HG03571 (cell line): Measurements from ENCODE around the gene BTG1.

Experiments
- ATAC-seq: cut with Tn5 transposase; IDR thresholded peaks from one replicate; pipeline ENCODE4 v1.9.1; 2021; ENCODE audit not compliant: unreplicated experiment

The BTG1 gene

GRCh38 chr12:92134638-92135274 is 10.9 kb downstream of the BTG1 start:
- no peak for ATAC-seq

- ATAC-seq, result peak; percentile 44
Measured at GRCh38 chr12:92133795-92134637, 11.6 kb downstream of the BTG1 start.

GRCh38 chr12:92133171-92133570 is 12.5 kb downstream of the BTG1 start:
- no peak for ATAC-seq

- ATAC-seq, result no peak
Measured at GRCh38 chr12:92132288-92132687, 13.4 kb downstream of the BTG1 start.

- no peak for ATAC-seq
Measured at GRCh38 chr12:92130999-92131398, 14.6 kb downstream of the BTG1 start.

GRCh38 chr12:92129609-92130008 is 16.0 kb downstream of the BTG1 start:
- ATAC-seq, result no peak

GRCh38 chr12:92128612-92129011 is 17.0 kb downstream of the BTG1 start:
- ATAC-seq, result no peak

GRCh38 chr12:92124689-92125029 is 21.0 kb downstream of the BTG1 start:
- ATAC-seq, result no peak

- no peak for ATAC-seq
Measured at GRCh38 chr12:92123780-92124688, 21.6 kb downstream of the BTG1 start.

GRCh38 chr12:92122941-92123779 is 22.5 kb downstream of the BTG1 start:
- no peak for ATAC-seq

- no peak for ATAC-seq
Measured at GRCh38 chr12:92121826-92122225, 23.8 kb downstream of the BTG1 start.

- no peak for ATAC-seq
Measured at GRCh38 chr12:92118826-92119536, 26.7 kb downstream of the BTG1 start.

- no peak for ATAC-seq
Measured at GRCh38 chr12:92114834-92115233, 30.8 kb downstream of the BTG1 start.

GRCh38 chr12:92111256-92111655 is 34.4 kb downstream of the BTG1 start:
- ATAC-seq, result peak; percentile 70

- ATAC-seq, result no peak
Measured at GRCh38 chr12:92110083-92110640, 35.5 kb downstream of the BTG1 start.

- ATAC-seq, result no peak
Measured at GRCh38 chr12:92109613-92110012, 36.0 kb downstream of the BTG1 start.

GRCh38 chr12:92108651-92109050 is 37.0 kb downstream of the BTG1 start:
- no peak for ATAC-seq

- no peak for ATAC-seq
Measured at GRCh38 chr12:92107621-92108131, 38.0 kb downstream of the BTG1 start.

- ATAC-seq, result no peak
Measured at GRCh38 chr12:92107094-92107493, 38.6 kb downstream of the BTG1 start.
